ENCODE results near the gene EFCAB3.
"Not testable (repeated sequence)": the region's sequence is repeated elsewhere in the genome, so short reads cannot be mapped to it uniquely, and the experiment has no call there.

The EFCAB3 gene

DNA sequence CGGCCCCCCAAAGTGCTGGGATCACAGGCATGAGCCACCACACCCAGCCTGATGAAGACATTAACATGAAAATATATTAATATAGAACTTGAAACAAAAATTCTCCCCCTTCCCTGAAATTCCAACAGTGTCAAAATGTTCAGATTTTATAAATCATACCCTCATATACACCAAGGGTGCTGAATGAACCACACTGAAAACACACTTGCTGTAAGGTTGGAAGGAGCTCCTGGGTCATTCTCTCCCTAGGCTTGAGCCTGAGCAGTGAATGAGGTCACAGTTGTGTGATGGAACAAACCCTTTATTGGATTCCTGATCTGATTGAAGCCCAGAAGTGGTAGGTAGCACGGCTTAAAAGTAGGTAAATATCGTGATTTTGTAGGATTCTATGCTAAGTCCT is at the start of gene EFCAB3:
TSS of gene EFCAB3 (plus strand) at position 301 of the 400 bp plus-strand sequence. CDS start 2,427 bp downstream, outside the sequence.
- DNase-seq = no peak

GRCh38 chr17:62336527-62336926 is 43.8 kb upstream of the EFCAB3 start:
- no peak for DNase-seq

- DNase-seq = no peak
These were observed 36.5 kb upstream of the EFCAB3 start for GRCh38 chr17:62343764-62344270.

GRCh38 chr17:62351176-62351575 is 29.2 kb upstream of the EFCAB3 start:
- no peak for DNase-seq

GRCh38 chr17:62366191-62366590 is 14.2 kb upstream of the EFCAB3 start:
- DNase-seq = no peak

DNA sequence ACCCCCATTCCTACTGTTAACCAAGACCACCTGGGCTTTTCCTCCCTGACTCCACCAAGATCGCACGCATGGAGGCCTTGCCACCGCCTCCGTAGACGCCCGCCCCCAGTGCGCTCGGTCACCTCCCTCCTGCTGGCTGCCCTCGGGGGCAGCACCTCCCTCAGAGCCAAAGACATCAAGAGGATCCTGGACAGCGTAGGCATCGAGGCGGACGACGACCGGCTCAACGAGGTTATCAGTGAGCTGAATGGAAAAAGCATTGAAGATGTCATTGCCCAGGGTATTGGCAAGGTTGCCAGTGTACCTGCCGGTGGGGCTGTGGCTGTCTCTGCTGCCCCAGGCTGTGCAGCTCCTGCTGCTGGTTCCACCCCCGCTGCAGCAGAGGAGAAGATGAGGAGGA is 1.2 kb downstream of the EFCAB3 start:
- no peak for DNase-seq

DNA sequence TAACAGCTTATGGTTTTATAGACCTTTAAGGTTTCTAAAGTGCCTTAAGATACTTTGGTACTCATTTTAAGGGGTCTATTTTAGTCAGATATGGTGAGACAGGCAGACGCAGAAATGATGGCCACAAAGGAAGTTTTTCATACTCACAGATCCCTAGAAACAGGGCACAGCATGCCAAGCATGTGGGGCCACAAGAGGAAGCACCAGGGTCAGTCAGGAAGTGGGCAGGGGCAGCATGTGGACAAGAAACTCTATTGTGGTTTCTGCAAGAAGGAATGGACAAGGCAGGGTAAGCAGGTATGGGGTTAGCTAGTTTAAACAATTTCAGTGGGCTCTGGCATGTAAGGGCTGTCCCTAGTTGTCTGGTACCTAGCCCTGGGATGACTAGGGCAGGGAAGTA is 8.5 kb downstream of the EFCAB3 start:
- no peak for DNase-seq

- DNase-seq = no peak
These were observed 12.6 kb downstream of the EFCAB3 start for GRCh38 chr17:62392908-62393307.

GRCh38 chr17:62398891-62399290 is 18.5 kb downstream of the EFCAB3 start:
- no peak for DNase-seq

- DNase-seq = no peak
These were observed 25.1 kb downstream of the EFCAB3 start for GRCh38 chr17:62405451-62405850.

DNA sequence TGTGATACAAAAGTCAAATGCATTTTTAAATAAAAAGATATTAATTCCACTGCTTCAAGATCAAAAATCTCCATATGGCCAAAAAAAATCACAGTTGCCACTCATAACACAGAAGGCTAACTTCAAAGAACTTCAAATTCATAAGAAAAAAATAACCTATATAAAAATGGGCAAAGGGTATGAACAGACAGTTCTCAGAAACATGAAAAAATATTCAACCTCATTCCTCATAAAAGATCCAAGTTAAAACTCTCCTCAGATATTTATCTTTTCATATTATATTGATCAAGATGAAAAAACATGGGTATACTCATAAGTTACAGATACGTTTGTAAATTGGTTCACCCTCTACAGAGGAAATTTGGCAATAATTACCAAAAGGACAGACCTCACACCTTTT is 32.7 kb downstream of the EFCAB3 start:
- not testable (repeated sequence) for DNase-seq

- peak; percentile 94 for DNase-seq
These were observed 43.5 kb downstream of the EFCAB3 start, which contains the start of gene METTL2A for GRCh38 chr17:62423647-62424461. METTL2A (plus strand) TSS chr17:62423897; CDS start chr17:62423903, 6 bp downstream.

- DNase-seq = not testable (repeated sequence)
These were observed 45.9 kb downstream of the EFCAB3 start for GRCh38 chr17:62426214-62426613.

- DNase-seq = not testable (repeated sequence)
These were observed 54.9 kb downstream of the EFCAB3 start for GRCh38 chr17:62435251-62435650.

DNA sequence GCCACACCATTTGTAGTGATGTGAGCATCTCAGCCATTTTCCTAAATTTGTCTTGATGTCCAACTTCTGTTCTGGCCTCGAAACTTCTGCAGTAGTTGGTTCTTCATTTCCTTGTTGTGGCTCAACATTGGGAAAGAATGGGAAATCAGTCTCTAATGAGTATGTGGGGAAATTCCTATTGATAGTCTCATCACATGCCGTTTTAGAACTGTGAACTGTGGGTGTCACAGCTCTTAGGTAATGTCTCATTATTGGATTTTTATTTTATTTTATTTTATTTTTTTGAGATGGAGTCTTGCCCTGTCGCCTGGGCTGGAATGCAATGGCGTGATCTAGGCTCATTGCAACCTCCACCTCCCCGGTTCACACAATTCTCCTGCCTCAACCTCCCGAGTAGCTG is 60.8 kb downstream of the EFCAB3 start:
- not testable (repeated sequence) for DNase-seq

- no peak for DNase-seq
These were observed 63.7 kb downstream of the EFCAB3 start for GRCh38 chr17:62444063-62444462.

DNA sequence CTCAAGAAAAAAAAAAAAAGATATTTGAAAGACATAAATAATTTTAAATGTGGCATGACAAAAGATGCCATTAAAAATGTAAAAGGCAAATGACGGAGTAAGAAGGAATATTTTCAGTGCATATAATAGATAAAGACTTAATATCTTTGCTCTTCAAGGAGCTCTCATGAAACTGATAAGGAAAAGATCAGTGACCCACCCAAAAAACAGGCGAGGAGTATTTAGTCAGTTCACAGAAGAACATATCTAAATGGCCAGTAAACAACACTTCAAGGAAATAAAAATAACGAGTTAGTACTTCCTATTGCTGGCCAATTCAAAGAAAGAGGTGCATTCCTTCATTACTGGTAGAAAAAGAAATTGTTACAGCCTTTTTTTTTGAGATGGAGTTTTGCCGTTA is 65.4 kb downstream of the EFCAB3 start:
- peak; percentile 91 for DNase-seq

GRCh38 chr17:62452195-62452594 is 71.8 kb downstream of the EFCAB3 start:
- DNase-seq = not testable (repeated sequence)

GRCh38 chr17:62453041-62453440 is 72.7 kb downstream of the EFCAB3 start:
- DNase-seq = peak; percentile 74

DNA sequence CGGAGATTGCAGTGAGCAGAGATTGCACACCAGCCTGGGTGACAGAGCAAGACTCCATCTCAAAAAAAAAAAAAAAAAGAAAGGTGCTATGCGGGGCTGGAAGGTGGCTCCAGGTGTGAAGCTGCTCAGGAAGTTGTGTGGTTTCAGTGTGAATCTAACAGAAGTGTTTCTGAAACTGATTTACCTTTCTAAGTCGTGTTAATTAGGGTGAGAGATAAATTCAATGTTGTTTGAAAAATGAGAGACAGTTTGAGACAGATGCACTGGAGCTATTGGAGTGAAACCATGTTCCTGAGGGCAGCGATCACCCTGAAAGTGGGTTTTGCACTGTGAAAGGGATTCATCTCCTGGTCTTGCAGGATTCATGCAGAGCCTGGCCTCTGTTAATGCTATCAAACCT is 73.3 kb downstream of the EFCAB3 start:
- DNase-seq = not testable (repeated sequence)

GRCh38 chr17:62454111-62454510 is 73.8 kb downstream of the EFCAB3 start:
- DNase-seq = not testable (repeated sequence)

- DNase-seq = no peak
These were observed 75.7 kb downstream of the EFCAB3 start for GRCh38 chr17:62456016-62456415.

DNA sequence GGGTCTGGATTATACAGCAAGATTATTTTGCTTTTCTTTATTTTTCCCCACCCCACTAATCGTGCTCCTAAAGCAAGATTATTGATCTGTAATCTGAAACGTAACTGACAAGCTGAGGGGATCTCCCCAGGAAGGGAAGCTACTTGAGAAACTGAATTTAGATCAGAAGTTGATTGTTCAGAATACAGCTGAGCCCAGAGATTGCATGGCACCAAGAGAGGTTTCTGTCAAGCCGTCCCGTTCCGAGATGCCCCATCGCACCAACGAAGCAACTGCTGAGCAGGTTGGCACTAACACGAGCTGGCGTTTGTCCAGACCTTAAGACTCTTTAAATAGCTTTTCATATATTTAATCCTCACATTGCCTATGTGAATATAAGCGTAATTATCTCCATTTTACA is 78.1 kb downstream of the EFCAB3 start:
- not testable (repeated sequence) for DNase-seq

GRCh38 chr17:62464422-62464821 is 84.1 kb downstream of the EFCAB3 start:
- DNase-seq = not testable (repeated sequence)
